ENCODE measurements around the gene ZNF804B.

The ZNF804B gene

DNA sequence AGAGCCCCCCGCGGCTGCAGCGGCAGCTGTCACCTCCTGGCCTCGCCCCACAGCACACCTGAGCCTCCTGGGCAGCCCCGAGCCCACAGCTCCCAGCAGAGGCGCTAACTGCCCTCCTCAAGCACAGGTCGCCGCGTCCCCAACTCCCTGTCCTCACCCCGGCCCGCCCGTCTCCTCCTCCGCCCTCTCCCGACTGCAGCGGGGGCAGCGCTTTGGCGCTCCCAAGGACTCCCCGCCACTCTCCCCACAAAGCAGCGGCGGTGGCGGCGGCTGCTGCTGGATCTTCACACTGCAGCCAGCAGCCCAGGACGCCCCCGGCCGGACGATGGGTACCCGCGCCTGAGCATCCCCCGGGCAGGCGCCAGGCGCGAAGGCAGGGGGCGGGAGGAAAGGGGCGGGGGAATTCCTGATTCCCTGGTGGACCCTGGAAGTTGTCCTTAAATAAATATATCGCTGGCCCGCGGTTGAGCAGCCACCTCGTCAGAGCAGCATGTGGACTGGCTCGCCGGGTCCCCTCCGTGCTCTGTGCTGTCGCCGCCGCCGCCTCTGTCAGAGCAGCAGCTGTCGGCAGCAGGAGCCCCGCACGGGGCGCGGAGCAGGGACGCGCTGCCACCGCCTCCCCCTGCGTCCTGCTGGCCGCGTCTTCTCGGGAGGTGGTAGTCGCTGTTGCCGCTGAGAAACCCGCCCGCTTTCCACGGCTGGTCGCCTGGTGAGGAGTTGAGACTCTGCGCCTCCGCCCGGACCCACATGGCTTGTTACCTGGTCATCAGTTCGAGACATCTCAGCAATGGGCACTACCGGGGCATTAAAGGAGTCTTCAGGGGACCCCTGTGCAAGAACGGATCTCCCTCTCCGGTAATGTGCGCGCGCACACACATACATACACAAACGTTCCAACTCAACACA, at the start of gene ZNF804B:
TSS of gene ZNF804B (plus strand) at position 471 of the 906 bp plus-strand sequence. CDS start at position 748, 277 bp downstream.
- no peak for DNase-seq (ENCODE audit: low read depth)

DNA sequence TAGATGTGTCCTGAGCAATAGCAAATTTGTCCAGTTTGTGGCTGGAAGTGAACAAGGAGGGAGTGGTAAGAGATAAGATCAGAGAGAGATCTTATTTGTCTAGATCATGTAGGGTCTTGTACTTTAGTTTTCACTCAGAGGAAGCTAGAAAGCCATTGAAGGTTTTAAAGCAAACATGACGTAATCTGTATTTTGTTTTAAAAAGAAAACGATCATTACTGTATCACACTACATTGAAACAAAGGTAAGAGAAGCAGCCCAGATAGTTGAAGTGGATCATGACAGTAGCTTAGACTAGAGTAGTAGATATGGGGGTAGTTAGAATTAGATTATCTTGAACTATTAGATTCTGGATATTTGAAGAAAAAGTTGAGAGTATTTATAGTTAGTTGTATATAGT, 23.6 kb upstream of the ZNF804B start:
- no peak for DNase-seq (ENCODE audit: low read depth)

GRCh38 chr7:88737632-88738031, 21.9 kb upstream of the ZNF804B start:
- DNase-seq (ENCODE audit: low read depth): no peak

DNA sequence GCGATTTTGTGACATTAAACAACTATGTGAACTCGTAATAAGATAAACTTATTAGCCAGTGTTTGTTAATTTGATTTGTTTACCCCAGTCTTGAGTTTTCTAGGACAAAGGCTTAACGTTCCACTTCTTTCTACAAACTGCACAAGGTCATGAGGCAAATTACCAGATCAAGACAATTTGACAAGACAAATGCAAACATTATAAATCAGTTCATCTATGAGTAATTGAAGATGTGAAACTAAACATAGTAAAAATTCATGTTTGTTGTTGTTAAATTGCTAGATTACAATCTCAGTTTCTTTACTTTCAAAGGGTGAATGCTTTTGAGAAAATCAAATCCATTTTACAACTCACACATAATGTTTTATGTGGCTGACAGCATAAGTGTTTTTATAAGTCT, 13.4 kb upstream of the ZNF804B start:
- DNase-seq (ENCODE audit: low read depth): no peak

GRCh38 chr7:88756802-88757201, 2.7 kb upstream of the ZNF804B start:
- no peak for DNase-seq (ENCODE audit: low read depth)

- DNase-seq (ENCODE audit: low read depth): no peak
Observed at GRCh38 chr7:88757371-88757770, 2.1 kb upstream of the ZNF804B start.

- DNase-seq (ENCODE audit: low read depth): no peak
Observed at GRCh38 chr7:88758381-88759229, 895 bp upstream of the ZNF804B start.

DNA sequence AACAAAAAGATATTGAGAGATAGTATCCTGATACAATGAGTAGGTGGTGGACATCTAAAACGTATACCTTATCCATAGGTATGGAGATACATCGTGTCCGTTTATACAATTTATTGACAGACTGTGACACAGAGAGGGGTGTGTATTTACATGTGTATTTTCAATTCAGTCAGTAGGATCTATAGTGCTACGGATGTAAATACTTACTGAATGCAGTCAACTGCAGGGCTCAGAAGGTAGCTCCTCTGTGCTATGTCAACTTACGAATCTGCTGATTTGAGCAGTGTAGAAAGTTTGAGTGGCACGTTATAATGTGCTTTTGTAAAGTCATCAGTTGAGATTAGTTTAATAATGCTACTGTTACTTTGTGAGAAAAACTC, 626 bp downstream of the ZNF804B start:
- DNase-seq (ENCODE audit: low read depth): no peak

DNA sequence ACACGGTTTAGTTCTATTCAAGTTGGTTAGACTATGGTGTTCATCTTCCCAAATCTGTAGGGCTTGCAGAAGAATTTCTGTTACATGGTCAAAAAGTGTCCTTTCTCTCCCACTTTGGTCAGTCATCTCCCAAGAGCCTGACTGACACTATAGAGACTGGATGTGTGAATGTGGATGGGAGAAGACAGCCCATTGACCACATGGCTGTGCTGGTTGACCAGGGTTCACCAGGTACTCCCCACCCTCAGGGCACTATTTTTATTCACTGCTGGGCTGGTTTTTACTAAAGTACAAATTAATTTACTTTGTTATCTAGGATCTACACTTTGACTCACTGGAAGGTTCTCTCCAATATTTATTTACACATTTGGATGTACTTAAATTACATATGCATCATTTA, 2.3 kb downstream of the ZNF804B start:
- no peak for DNase-seq (ENCODE audit: low read depth)

DNA sequence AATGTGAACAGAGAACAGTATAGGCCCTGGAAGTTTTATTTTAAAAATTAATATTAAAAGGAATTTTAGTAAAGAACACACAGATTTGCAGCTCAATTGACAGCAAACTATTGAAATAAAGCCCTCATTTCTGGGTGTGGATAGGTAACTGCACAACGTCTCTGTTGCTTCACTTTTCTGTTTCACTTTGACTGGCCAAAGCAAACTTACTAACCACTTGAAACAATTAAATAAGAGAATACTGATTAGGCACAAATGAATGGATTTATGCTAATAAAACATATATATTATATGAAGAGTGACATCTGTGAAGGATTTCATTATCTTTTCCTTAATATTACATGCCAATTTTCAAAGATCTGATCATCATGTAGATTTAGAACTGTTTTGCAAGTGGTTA, 11.9 kb downstream of the ZNF804B start:
- DNase-seq (ENCODE audit: low read depth): no peak

GRCh38 chr7:88772776-88773175, 13.3 kb downstream of the ZNF804B start:
- DNase-seq (ENCODE audit: low read depth): no peak

DNA sequence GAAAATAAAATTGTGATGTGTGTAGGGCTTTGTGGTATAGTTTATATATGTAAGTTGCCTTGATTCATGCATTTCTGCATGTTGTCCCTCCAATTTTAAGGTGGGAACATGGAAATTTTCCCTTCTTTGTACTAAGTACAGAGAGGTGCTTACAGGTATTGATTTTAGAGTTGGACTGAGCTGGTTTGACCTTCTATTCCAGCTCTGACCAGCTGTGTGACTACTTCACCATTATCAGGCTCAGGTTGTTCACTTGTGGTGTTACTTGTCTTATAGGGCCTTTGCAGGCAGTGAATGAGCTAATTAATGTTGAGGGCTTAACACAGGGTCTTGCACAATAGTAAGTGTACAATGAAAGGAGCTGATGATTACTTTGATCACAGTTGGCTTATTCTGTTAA, 16.3 kb downstream of the ZNF804B start:
- no peak for DNase-seq (ENCODE audit: low read depth)

DNA sequence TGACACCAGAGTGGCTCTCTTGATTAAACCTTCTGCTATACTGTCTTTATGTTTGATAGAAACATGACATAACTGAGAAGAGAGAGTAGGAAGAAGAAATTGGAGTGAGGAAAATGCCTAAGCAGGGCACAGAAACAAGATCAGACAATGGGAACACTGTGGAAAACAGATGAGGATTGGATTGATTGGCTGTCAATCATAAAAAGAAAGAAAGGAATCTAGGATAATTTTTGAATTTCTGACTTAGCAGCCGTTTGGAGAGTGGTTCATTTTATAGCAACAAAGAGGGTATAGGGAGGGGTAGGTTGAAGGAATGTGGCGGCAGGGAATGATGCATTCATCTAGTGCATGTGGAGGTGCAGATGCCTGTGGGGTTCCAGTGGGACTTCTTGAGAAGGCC, 28.3 kb downstream of the ZNF804B start:
- no peak for DNase-seq (ENCODE audit: low read depth)

DNA sequence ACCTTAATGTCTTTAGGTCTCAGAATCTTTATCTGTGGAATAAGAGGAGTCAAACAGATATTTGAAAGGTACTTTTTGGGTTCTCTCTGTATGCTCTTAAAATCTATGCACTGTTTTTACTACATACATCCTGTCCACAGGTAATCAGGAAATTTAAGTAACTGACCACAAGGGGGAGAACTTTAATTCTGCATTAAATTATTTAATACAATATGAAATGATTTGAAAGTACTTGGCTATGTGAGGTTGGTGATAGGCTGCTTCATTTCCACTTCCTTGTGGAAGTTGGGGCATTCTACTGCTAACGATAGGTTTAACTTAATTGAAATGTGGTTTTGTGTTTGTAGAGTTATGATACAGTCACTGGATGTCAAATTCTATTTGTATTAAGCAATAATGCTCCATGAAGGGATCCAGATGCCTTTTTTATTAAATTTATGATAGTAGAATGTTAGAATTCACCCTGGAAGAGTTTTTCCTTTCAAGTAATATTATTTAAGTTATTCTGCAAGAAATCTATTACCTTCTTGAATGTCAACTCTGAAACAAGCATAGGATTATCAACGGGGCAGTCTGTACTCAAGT, 30.1 kb downstream of the ZNF804B start:
- DNase-seq (ENCODE audit: low read depth): no peak

DNA sequence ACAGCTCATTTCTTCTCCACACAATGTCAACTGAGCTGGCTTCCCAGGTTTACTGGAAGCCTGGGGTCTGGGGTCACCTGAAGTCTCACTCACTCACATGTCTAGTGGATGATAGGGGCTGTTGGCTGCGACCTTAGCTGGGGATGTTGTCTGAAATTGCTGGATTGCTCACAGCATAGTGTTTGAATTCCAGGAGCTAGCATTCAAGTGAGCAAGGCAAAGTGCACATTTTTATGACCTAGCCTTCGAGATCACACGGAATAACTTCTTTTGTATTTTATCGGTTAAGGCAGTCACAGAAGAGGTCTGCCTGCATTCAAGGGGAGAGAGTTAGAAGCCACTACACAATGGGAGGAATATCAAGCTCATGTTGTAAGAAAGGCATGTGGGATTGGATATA, 32.4 kb downstream of the ZNF804B start:
- no peak for DNase-seq (ENCODE audit: low read depth)

- DNase-seq (ENCODE audit: low read depth): no peak
Observed at GRCh38 chr7:88792361-88792760, 32.9 kb downstream of the ZNF804B start.

- DNase-seq (ENCODE audit: low read depth): no peak
Observed at GRCh38 chr7:88795553-88795952, 36.1 kb downstream of the ZNF804B start, which contains the start of gene TEX47. Gene TEX47, minus strand, starts transcription at chr7:88795737. Its CDS starts 795 bp downstream, at chr7:88794942.

GRCh38 chr7:88801046-88801445, 41.5 kb downstream of the ZNF804B start:
- no peak for DNase-seq (ENCODE audit: low read depth)

DNA sequence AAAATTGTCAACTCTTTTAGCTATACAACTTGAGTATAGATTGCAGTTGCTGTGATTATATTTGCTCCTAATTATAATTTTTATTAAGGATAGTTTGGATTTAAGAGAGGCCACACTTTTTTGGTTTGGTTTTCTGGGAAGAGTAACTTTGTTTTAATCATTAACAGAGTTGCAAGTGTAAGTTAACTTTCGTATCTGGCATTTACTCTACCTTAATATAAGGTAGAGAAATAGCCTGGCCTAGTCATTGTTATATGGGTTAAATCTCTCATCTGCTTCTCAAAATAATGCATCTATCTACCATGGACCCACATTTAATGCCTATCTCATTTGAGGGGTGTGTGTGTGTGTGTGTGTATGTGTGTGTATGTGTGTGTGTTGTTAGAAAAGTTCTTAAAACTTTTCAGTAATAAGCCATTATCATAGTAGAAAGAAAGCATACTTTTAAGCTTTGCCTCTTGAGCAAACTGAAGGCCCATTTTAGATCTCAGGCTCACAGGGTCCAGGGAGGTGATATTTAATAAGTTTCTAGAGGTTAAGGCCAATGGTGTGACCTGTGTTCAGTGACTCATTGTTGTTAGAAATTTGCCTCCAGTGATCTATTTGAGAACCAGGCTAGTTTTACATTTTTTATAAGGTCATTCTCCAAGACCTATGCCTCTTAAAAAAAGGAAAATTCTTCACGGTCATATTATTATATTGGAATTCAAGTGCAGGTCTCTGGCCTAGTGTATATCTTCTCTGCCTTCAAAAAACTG, 47.0 kb downstream of the ZNF804B start:
- DNase-seq (ENCODE audit: low read depth): no peak

DNA sequence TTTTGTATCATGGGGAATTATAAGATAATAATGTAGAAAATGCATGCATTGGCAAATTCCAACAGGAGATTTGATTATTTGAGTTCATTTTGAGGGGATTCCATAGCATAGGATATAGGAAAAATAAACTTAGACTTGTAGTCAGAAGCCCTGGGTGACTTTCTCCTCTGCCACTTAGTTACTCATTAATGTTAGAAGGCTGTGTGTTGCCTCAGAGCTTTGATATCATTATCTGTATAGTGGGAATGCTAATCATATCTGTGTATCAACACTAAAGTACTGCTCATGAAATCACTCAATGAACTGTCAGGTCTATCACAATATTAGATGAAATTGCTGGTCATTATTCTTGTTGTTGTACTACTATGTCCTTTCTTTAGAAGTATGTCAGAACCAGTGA, 59.1 kb downstream of the ZNF804B start:
- DNase-seq (ENCODE audit: low read depth): no peak

- no peak for DNase-seq (ENCODE audit: low read depth)
Observed at GRCh38 chr7:88826222-88826621, 66.7 kb downstream of the ZNF804B start.

All from stimulated activated CD8-positive, alpha-beta memory T cell treated with anti-CD3 and anti-CD28 coated beads, Interleukin-4, amount 100 ng/mL, for 24 hours (primary cell).